ENCODE data around the gene UQCRHL. TPM values are rescaled to one million over a fixed set of nuclear protein-coding genes. Genes with fewer than 3 reads are reported as not detected.

The UQCRHL gene
- total and polyA plus RNA-seq, 10 donors, result 0.67 to 2.6 (median 1.7) TPM

DNA sequence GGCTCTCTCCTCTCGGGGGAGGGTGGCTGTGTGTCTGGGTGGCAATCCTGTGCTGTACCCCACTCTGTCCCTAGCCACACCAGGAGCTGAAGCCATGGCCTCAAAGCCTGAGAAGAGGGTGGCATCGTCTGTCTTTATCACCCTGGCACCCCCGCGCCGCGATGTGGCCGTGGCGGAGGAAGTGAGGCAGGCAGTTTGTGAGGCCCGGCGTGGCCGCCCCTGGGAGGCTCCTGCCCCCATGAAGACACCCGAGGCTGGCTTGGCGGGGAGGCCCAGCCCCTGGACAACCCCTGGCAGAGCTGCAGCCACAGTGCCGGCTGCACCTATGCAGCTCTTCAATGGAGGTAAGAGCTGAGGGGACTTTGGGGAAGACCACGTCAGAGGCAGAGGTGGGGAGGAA is 42.6 kb downstream of the UQCRHL start:
- no peaks in the 10 kb centered on the region for H3K9me3 ChIP-seq
- H3K4me3 ChIP-seq, result no peak overlapping the region
- H3K36me3 ChIP-seq, result peaks cover 0 to 29% (median 0%) of the 10 kb centered on the region in 6 donors
- TF ChIP-seq POLR2AphosphoS5 (IDR thresholded peaks at IDR 0.05), result no peak
- no peak for TF ChIP-seq POLR2A (IDR thresholded peaks at IDR 0.05)
- TF ChIP-seq, protein P1, sequence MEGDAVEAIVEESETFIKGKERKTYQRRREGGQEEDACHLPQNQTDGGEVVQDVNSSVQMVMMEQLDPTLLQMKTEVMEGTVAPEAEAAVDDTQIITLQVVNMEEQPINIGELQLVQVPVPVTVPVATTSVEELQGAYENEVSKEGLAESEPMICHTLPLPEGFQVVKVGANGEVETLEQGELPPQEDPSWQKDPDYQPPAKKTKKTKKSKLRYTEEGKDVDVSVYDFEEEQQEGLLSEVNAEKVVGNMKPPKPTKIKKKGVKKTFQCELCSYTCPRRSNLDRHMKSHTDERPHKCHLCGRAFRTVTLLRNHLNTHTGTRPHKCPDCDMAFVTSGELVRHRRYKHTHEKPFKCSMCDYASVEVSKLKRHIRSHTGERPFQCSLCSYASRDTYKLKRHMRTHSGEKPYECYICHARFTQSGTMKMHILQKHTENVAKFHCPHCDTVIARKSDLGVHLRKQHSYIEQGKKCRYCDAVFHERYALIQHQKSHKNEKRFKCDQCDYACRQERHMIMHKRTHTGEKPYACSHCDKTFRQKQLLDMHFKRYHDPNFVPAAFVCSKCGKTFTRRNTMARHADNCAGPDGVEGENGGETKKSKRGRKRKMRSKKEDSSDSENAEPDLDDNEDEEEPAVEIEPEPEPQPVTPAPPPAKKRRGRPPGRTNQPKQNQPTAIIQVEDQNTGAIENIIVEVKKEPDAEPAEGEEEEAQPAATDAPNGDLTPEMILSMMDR (IDR thresholded peaks at IDR 0.05 in 8 of 11, conservative IDR thresholded peaks at IDR 0.05 in 3 of 11), result no peak
- 71 to 87% (median 81%) methylated on average over 8 to 15 of the region's 15 CpGs for WGBS, 5 donors
- H3K27me3 ChIP-seq (replicated peaks in 1 of 7), result peaks cover 0 to 34% (median 4%) of the 10 kb centered on the region in 7 donors
- H3K4me1 ChIP-seq, result peaks cover 0 to 43% (median 17%) of the 10 kb centered on the region in 6 donors
- H3K27ac ChIP-seq, result peak overlapping the region in 3 of 8 donors; percentile 9 to 22 (median 17)
- intact Hi-C loops (cut with DNase I; ENCODE audit: low total_unique reads), result no loop called here
- no peak for DNase-seq

DNA sequence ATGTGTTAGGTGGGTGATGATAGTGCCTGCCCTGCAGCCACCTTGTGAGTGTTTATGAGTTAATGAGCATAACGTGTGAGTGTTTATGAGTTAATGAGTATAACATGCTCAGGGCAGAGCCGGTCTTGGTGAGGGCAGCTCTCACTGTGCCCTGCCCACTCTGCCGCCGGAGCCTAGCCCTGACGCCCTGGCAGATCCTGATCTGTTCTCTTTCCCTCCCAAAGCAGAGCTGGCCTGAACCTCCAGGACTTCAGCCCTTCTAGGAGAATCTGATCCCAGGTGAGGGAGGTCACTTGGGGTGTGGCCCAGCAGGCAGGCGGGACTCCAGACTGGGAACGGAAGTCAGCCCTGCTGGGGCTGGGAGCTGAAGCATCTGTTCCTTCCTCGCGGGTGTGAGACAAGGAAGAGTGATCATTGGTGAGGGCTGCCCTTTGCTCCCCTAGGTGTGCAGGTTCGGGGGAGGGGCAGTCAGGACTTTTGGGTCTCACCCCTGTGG is 43.1 kb downstream of the UQCRHL start:
- WGBS, 5 donors, result 59 to 66% (median 64%) methylated on average over 10 of the region's 10 CpGs
- no peak for DNase-seq
- H3K4me3 ChIP-seq, result no peak overlapping the region
- H3K9me3 ChIP-seq, result no peaks in the 10 kb centered on the region
- H3K27me3 ChIP-seq (replicated peaks in 1 of 7), result peaks cover 0 to 35% (median 10%) of the 10 kb centered on the region in 7 donors
- peaks cover 2 to 49% (median 21%) of the 10 kb centered on the region in 6 donors for H3K4me1 ChIP-seq
- intact Hi-C loops (cut with DNase I; ENCODE audit: low total_unique reads), result no loop called here
- TF ChIP-seq POLR2AphosphoS5 (IDR thresholded peaks at IDR 0.05) (no peak), POLR2A (IDR thresholded peaks at IDR 0.05) (no peak)
- TF ChIP-seq, protein P1 (IDR thresholded peaks at IDR 0.05 in 8 of 11, conservative IDR thresholded peaks at IDR 0.05 in 3 of 11), result no peak
- peaks cover 0 to 29% (median 0%) of the 10 kb centered on the region in 6 donors for H3K36me3 ChIP-seq
- H3K27ac ChIP-seq, result peak overlapping the region in 3 of 8 donors; percentile 9 to 22 (median 17)

DNA sequence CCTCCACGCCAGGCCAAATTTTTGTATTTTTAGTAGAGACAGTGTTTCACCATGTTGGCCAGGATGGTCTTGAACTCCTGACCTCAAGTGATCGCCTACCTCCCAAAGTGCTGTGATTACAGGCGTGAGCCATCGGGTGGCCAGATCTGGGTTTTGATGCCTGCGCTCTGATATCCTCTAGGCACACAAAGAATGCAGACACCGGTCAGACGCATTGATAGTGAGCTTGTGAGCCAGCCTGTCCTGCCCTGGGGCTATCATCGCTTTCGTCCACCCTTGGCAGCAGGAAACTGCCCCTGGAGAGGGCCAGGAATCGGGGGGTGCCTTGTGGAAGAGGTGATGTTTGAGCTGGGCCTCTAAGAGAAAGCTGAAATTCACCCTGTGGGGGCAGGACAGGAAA is 44.9 kb downstream of the UQCRHL start:
- H3K9me3 ChIP-seq, result no peaks in the 10 kb centered on the region
- no peak overlapping the region for H3K4me3 ChIP-seq
- TF ChIP-seq POLR2A (IDR thresholded peaks at IDR 0.05) (no peak), POLR2AphosphoS5 (IDR thresholded peaks at IDR 0.05) (no peak)
- TF ChIP-seq, protein P1 (IDR thresholded peaks at IDR 0.05 in 8 of 11, conservative IDR thresholded peaks at IDR 0.05 in 3 of 11), result no peak
- peaks cover 4 to 53% (median 27%) of the 10 kb centered on the region in 7 donors for H3K27me3 ChIP-seq (replicated peaks in 1 of 7)
- intact Hi-C loops (cut with DNase I; ENCODE audit: low total_unique reads), result no loop called here
- H3K27ac ChIP-seq, result peak overlapping the region in 4 of 8 donors; percentile 21 to 86 (median 54)
- DNase-seq, result no peak
- 60 to 77% (median 72%) methylated on average over 10 of the region's 10 CpGs for WGBS, 5 donors
- peaks cover 0 to 12% (median 0%) of the 10 kb centered on the region in 6 donors for H3K36me3 ChIP-seq
- peaks cover 9 to 67% (median 37%) of the 10 kb centered on the region in 6 donors for H3K4me1 ChIP-seq

DNA sequence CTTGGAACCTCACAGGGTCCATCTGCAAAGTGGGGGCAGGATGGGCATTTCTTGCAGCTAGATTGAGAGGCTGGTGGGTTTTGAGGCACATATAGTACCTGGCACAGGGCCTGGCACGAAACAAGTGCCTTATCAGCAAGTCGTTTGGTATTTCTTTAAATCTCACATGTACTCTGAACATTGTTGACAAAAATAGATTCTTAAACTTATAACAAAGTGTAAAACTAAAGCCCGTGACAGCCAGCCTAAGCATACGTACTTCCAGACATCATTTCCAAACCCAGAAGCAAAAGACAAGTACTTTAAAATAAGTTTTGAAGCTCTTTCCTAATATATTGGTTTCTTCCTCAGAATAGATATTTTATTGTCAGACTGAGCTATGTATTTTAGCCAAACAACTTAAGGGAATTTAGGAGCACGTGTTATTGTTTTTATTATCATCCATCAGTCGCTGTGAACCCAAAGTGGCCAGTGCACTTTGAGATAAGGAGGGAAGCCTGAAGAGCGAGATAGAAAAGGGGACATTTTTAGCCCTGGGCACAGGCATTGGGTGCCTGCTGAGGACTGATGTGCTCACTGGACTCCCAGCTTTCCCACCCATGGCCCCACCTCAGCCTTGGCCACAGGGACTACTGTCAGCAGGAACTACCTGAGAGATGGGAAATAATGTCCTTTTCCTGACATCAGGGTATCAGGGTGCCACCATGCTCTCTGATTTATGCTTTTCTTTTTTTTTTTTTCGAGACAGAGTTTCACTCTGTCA is 45.9 kb downstream of the UQCRHL start:
- Histone ChIP-seq H3K9me3 (no peaks in the 10 kb centered on the region), H3K27ac (peak overlapping the region in 7 of 8 donors; percentile 41 to 86 (median 81)), H3K36me3 (peaks cover 0 to 10% (median 0%) of the 10 kb centered on the region in 6 donors), H3K4me1 (peaks cover 9 to 77% (median 44%) of the 10 kb centered on the region in 6 donors), H3K27me3 (replicated peaks in 1 of 7) (peaks cover 4 to 63% (median 35%) of the 10 kb centered on the region in 7 donors), H3K4me3 (peak overlapping the region in 2 of 8 donors; percentile 9 to 70)
- no peak for TF ChIP-seq POLR2AphosphoS5 (IDR thresholded peaks at IDR 0.05)
- TF ChIP-seq, protein P1 (IDR thresholded peaks at IDR 0.05 in 8 of 11, conservative IDR thresholded peaks at IDR 0.05 in 3 of 11), result no peak
- TF ChIP-seq POLR2A (IDR thresholded peaks at IDR 0.05), result no peak
- no peak for DNase-seq
- 51 to 52% (median 51%) methylated on average over 8 of the region's 8 CpGs for WGBS, 5 donors
- intact Hi-C loops (cut with DNase I; ENCODE audit: low total_unique reads), result no loop called here

All from spleen (tissue), 11 donors.